ENCODE results near the gene ENAH. TPM values are rescaled to one million over a fixed set of nuclear protein-coding genes. Genes with fewer than 3 reads are reported as not detected.

Gene ENAH
- total RNA-seq, 4 donors from 2014 or later, result 18.7 to 60.7 (median 30.5) TPM

- no peak for ATAC-seq (ENCODE audit: low FRiP score)
- no peak for DNase-seq (ENCODE audit: low spot score)
- no peak for TF ChIP-seq CTCF (IDR thresholded peaks at IDR 0.05)
Observed at GRCh38 chr1:225601902-225602589, 50.9 kb downstream of the ENAH start.

DNA sequence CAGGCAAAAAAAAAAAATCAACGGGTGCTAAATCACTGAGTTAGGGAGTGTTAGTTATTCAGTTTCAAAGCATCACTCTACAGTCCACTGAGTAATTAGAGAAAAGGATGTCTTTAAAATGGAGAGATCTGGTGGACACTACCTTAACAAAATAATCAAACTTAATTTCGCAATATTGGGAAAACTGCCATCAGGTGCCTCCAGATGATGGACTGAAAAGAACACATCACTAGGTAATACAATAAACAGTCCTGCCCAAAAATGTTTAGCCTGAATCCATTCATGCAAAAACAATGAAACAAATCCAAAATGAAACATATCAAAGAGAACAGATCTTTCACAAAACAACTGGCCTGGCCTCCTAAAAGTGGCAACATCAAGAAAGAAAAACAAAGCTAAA is 54.1 kb downstream of the ENAH start:
- DNase-seq (ENCODE audit: low spot score), result no peak
- no peak for TF ChIP-seq CTCF (IDR thresholded peaks at IDR 0.05)
- no peak for ATAC-seq (ENCODE audit: low FRiP score)

- DNase-seq (ENCODE audit: low spot score) (no peak), ATAC-seq (ENCODE audit: low FRiP score) (no peak)
- TF ChIP-seq CTCF (IDR thresholded peaks at IDR 0.05), result no peak
Observed at GRCh38 chr1:225597926-225598575, 54.9 kb downstream of the ENAH start.

DNA sequence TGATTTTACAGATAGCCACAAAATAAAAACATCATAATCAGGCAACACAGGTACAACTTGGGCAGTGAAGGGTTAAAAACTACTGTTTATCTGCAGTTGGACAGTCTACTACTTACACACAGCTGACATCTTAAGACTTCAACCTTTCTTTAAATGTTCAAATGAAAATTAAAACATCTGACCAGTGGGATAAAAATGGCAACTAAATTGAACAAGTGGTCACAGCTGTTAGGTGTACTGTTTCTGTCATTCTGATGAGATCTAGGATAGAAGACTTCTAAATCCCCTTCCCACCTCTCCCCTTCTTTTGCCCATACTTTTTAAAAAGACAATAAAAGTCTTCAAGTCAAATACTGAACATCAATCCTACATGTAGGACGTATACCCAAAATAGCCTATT is 56.2 kb downstream of the ENAH start:
- no peak for TF ChIP-seq CTCF (IDR thresholded peaks at IDR 0.05)
- ATAC-seq (ENCODE audit: low FRiP score) (no peak), DNase-seq (ENCODE audit: low spot score) (no peak)

DNA sequence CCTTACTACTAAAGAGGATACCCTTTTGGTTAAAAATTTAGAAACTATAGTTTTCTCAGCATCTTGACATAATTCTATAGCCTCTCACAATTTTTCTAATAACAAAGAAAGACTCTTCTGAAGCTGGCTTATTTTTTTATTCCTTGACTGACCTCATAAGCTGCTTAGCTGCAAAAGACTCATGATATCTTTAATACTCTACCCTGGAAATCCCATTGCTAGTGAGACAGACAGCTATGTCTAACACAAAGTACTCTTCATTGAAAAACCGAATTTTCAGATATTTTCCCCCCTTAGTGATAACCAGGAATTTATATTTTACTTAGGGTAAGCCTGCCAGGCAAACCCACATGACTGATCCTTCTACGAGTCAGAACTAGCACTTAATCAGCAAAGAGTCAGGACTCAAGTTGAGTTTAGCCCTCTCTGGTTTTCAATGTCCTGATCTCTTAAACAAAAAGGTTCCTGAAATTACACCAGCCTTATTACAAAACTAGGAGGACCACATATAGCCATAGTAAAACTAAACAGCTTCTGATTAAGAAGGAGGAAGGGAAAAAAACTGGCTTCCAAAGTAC is 56.9 kb downstream of the ENAH start:
- ATAC-seq (ENCODE audit: low FRiP score), result no peak
- DNase-seq (ENCODE audit: low spot score), result no peak
- TF ChIP-seq CTCF (IDR thresholded peaks at IDR 0.05), result no peak

DNA sequence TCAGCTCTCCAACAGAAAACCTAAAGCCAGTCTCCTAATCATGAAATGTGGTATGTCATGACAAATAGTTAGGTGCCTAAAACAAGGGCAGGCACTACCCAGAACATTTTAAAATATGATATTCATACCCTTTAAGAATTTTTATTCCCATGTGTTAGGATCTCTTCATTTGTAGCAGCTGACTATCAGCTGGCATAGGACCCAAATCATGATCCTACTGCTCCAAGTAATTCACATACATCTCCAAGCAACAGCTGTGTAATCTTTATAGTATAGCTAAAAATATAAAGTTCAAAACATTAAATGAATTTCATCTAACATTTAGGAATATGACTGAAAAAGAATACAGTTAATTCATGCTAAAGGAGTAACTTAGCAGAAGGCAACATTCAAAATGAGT is 57.5 kb downstream of the ENAH start:
- no peak for TF ChIP-seq CTCF (IDR thresholded peaks at IDR 0.05)
- no peak for ATAC-seq (ENCODE audit: low FRiP score)
- no peak for DNase-seq (ENCODE audit: low spot score)

GRCh38 chr1:225593414-225593813 is 59.5 kb downstream of the ENAH start:
- DNase-seq (ENCODE audit: low spot score), result no peak
- ATAC-seq (ENCODE audit: low FRiP score), result no peak
- TF ChIP-seq CTCF (IDR thresholded peaks at IDR 0.05), result no peak
